T-helper 17 cell (primary cell): Measurements from ENCODE around the gene EVI5. TPM values are rescaled to one million over a fixed set of nuclear protein-coding genes. Genes with fewer than 3 reads are reported as not detected.

Experiments
- ATAC-seq: fragments of 150-1000 bp; cut with Tn5 transposase; 2 replicates; pipeline ENCODE4 v1.10.0; 2021; ENCODE audit warnings: mild to moderate bottlenecking, moderate library complexity
- DNase-seq, 3 donors: peaks; one replicate each; pipeline versions ENCODE4 v3.0.0 to v3.0.0-alpha.2; 2020 to 2021
- H3K9me3 ChIP-seq: one replicate; pipeline ENCODE4 v1.7.0; 2013; ENCODE audit warnings: low read length, mild to moderate bottlenecking; ENCODE audit not compliant: control insufficient read depth, poor library complexity, severe bottlenecking
- H3K27ac Mint-ChIP-seq: one replicate; pipeline ENCODE4 v1.8.0; 2022; ENCODE audit warnings: mild to moderate bottlenecking, moderate library complexity, mixed read lengths
- H3K27me3 Mint-ChIP-seq: one replicate; pipeline ENCODE4 v1.8.0; 2022; ENCODE audit warnings: mixed read lengths
- H3K36me3 Mint-ChIP-seq: one replicate; pipeline ENCODE4 v1.8.0; 2022; ENCODE audit warnings: low read depth, mixed read lengths
- H3K4me1 Mint-ChIP-seq: one replicate; pipeline ENCODE4 v1.8.0; 2022; ENCODE audit warnings: mild to moderate bottlenecking, mixed read lengths
- H3K4me3 Mint-ChIP-seq: one replicate; pipeline ENCODE4 v1.8.0; 2022; ENCODE audit warnings: mild to moderate bottlenecking, moderate library complexity, mixed read lengths
- total RNA-seq, 4 donors: library from RNA in 2 of 4; stranded (reverse) in 2 of 4; gene quantifications; one replicate each; pipeline ENCODE4 v1.2.3 and lab custom pipeline; 2022 to 2026

Gene EVI5
- total RNA-seq, 2 donors from 2014 or later, result 0.70 to 0.80 TPM

- ATAC-seq, result no peak
- peaks cover 4% of the 10 kb centered on the region for H3K36me3 Mint-ChIP-seq
- no peak overlapping the region for H3K4me3 Mint-ChIP-seq
- no peaks in the 10 kb centered on the region for H3K9me3 ChIP-seq
- peaks cover 2% of the 10 kb centered on the region for H3K4me1 Mint-ChIP-seq
- H3K27ac Mint-ChIP-seq, result no peak overlapping the region
- DNase-seq, result no peak
- H3K27me3 Mint-ChIP-seq, result peaks cover 16% of the 10 kb centered on the region
Observed at GRCh38 chr1:92519043-92519442, 265.9 kb downstream of the EVI5 start.

- Mint-ChIP-seq H3K4me3 (no peak overlapping the region), H3K36me3 (peaks cover 4% of the 10 kb centered on the region), H3K27ac (no peak overlapping the region), H3K27me3 (peaks cover 16% of the 10 kb centered on the region), H3K4me1 (peaks cover 2% of the 10 kb centered on the region)
- no peak for DNase-seq
- ATAC-seq, result no peak
- no peaks in the 10 kb centered on the region for H3K9me3 ChIP-seq
Observed at GRCh38 chr1:92516574-92516973, 268.3 kb downstream of the EVI5 start.

GRCh38 chr1:92515796-92516201 lies 269.1 kb downstream of the EVI5 start:
- H3K27ac Mint-ChIP-seq, result no peak overlapping the region
- no peak overlapping the region for H3K4me3 Mint-ChIP-seq
- peaks cover 4% of the 10 kb centered on the region for H3K36me3 Mint-ChIP-seq
- H3K27me3 Mint-ChIP-seq, result peaks cover 16% of the 10 kb centered on the region
- H3K9me3 ChIP-seq, result no peaks in the 10 kb centered on the region
- ATAC-seq (no peak), DNase-seq (no peak)
- peaks cover 2% of the 10 kb centered on the region for H3K4me1 Mint-ChIP-seq

GRCh38 chr1:92511541-92511940 lies 273.4 kb downstream of the EVI5 start:
- H3K27ac Mint-ChIP-seq, result no peak overlapping the region
- no peak for ATAC-seq
- H3K36me3 Mint-ChIP-seq, result peaks cover 4% of the 10 kb centered on the region
- no peaks in the 10 kb centered on the region for H3K9me3 ChIP-seq
- DNase-seq, result no peak
- peaks cover 16% of the 10 kb centered on the region for H3K27me3 Mint-ChIP-seq
- H3K4me1 Mint-ChIP-seq, result peaks cover 2% of the 10 kb centered on the region
- no peak overlapping the region for H3K4me3 Mint-ChIP-seq

GRCh38 chr1:92509619-92510018 lies 275.3 kb downstream of the EVI5 start:
- H3K9me3 ChIP-seq, result no peaks in the 10 kb centered on the region
- Mint-ChIP-seq H3K4me3 (no peak overlapping the region), H3K27ac (no peak overlapping the region), H3K27me3 (no peaks in the 10 kb centered on the region), H3K4me1 (peaks cover 2% of the 10 kb centered on the region), H3K36me3 (no peaks in the 10 kb centered on the region)
- ATAC-seq (no peak), DNase-seq (no peak)

- H3K4me1 Mint-ChIP-seq, result peaks cover 5% of the 10 kb centered on the region
- no peaks in the 10 kb centered on the region for H3K36me3 Mint-ChIP-seq
- no peak overlapping the region for H3K27ac Mint-ChIP-seq
- ATAC-seq, result no peak
- H3K4me3 Mint-ChIP-seq, result no peak overlapping the region
- H3K9me3 ChIP-seq, result no peaks in the 10 kb centered on the region
- no peak for DNase-seq
- H3K27me3 Mint-ChIP-seq, result no peaks in the 10 kb centered on the region
Observed at GRCh38 chr1:92505015-92505692, 279.8 kb downstream of the EVI5 start.

- Mint-ChIP-seq H3K4me1 (peaks cover 5% of the 10 kb centered on the region), H3K27me3 (no peaks in the 10 kb centered on the region), H3K27ac (no peak overlapping the region), H3K4me3 (no peak overlapping the region), H3K36me3 (no peaks in the 10 kb centered on the region)
- no peak for ATAC-seq
- no peak for DNase-seq
- no peaks in the 10 kb centered on the region for H3K9me3 ChIP-seq
Observed at GRCh38 chr1:92504291-92505014, 280.5 kb downstream of the EVI5 start.

GRCh38 chr1:92503926-92504285 lies 281.0 kb downstream of the EVI5 start:
- Mint-ChIP-seq H3K27me3 (no peaks in the 10 kb centered on the region), H3K36me3 (no peaks in the 10 kb centered on the region), H3K4me1 (peaks cover 5% of the 10 kb centered on the region), H3K27ac (no peak overlapping the region), H3K4me3 (no peak overlapping the region)
- H3K9me3 ChIP-seq, result no peaks in the 10 kb centered on the region
- DNase-seq, result no peak
- ATAC-seq, result no peak

GRCh38 chr1:92503043-92503925 lies 281.6 kb downstream of the EVI5 start:
- ATAC-seq (no peak), DNase-seq (no peak)
- peaks cover 5% of the 10 kb centered on the region for H3K4me1 Mint-ChIP-seq

GRCh38 chr1:92502247-92502646 lies 282.7 kb downstream of the EVI5 start:
- Mint-ChIP-seq H3K27me3 (no peaks in the 10 kb centered on the region), H3K36me3 (no peaks in the 10 kb centered on the region), H3K4me3 (no peak overlapping the region), H3K4me1 (peaks cover 5% of the 10 kb centered on the region), H3K27ac (no peak overlapping the region)
- no peaks in the 10 kb centered on the region for H3K9me3 ChIP-seq
- ATAC-seq (no peak), DNase-seq (no peak)

More at GRCh38 chr1:92503043-92503925, 281.6 kb downstream of the EVI5 start:
- no peak overlapping the region for H3K27ac Mint-ChIP-seq
- H3K9me3 ChIP-seq, result no peaks in the 10 kb centered on the region
- no peaks in the 10 kb centered on the region for H3K36me3 Mint-ChIP-seq
- H3K4me3 Mint-ChIP-seq, result no peak overlapping the region
- H3K27me3 Mint-ChIP-seq, result no peaks in the 10 kb centered on the region

- DNase-seq (no peak), ATAC-seq (no peak)
- Mint-ChIP-seq H3K4me3 (no peak overlapping the region), H3K36me3 (no peaks in the 10 kb centered on the region), H3K27me3 (no peaks in the 10 kb centered on the region), H3K4me1 (peaks cover 5% of the 10 kb centered on the region), H3K27ac (no peak overlapping the region)
- H3K9me3 ChIP-seq, result no peaks in the 10 kb centered on the region
Observed at GRCh38 chr1:92500552-92500951, 284.4 kb downstream of the EVI5 start.

GRCh38 chr1:92495392-92496063 lies 289.4 kb downstream of the EVI5 start:
- H3K36me3 Mint-ChIP-seq, result peaks cover 2% of the 10 kb centered on the region
- H3K4me1 Mint-ChIP-seq, result peaks cover 2% of the 10 kb centered on the region
- H3K4me3 Mint-ChIP-seq, result no peak overlapping the region
- peak overlapping the region; percentile 59 for H3K27ac Mint-ChIP-seq
- ATAC-seq, result peak; percentile 46
- H3K27me3 Mint-ChIP-seq, result no peaks in the 10 kb centered on the region
- H3K9me3 ChIP-seq, result no peaks in the 10 kb centered on the region
- DNase-seq, result no peak
